ENCODE data around the gene TMEM181. TPM values are rescaled to one million over a fixed set of nuclear protein-coding genes. Genes with fewer than 3 reads are reported as not detected.
A peak's percentile ranks its signal among the peaks of the same experiment; 100 is the strongest.

The TMEM181 gene
- total and polyA plus RNA-seq, 8 donors, result 14.1 to 32.8 (median 23.1) TPM

GRCh38 chr6:158548418-158549161, 11.3 kb upstream of the TMEM181 start:
- ATAC-seq (peak in 3 of 4 donors; percentile 46 to 72 (median 55)), DNase-seq (peak in 1 of 6 donors; percentile 8)
- intact Hi-C loops (cut with DNase I), result no loop called here

GRCh38 chr6:158552055-158552795, 7.7 kb upstream of the TMEM181 start:
- intact Hi-C loops (cut with DNase I), result no loop called here
- TF ChIP-seq CTCF (IDR thresholded peaks at IDR 0.05), result no peak
- Histone ChIP-seq H3K27me3 (no peaks in the 10 kb centered on the region), H3K4me1 (peaks cover 9 to 14% (median 11%) of the 10 kb centered on the region in 3 donors), H3K27ac (no peak overlapping the region), H3K9me3 (no peaks in the 10 kb centered on the region), H3K36me3 (no peaks in the 10 kb centered on the region), H3K4me3 (no peak overlapping the region)
- FAIRE-seq, result no peak
- DNase-seq, result no peak
- no peak for ATAC-seq
- WGBS, 2 donors, result 64 to 67% methylated on average over 6 of the region's 6 CpGs

More at GRCh38 chr6:158548418-158549161, 11.3 kb upstream of the TMEM181 start:
- no peak for FAIRE-seq
- Histone ChIP-seq H3K9me3 (no peaks in the 10 kb centered on the region), H3K4me3 (no peak overlapping the region), H3K36me3 (no peaks in the 10 kb centered on the region), H3K27ac (peak overlapping the region in 1 of 4 donors; percentile 67), H3K4me1 (no peaks in the 10 kb centered on the region), H3K27me3 (no peaks in the 10 kb centered on the region)
- no peak for TF ChIP-seq CTCF (IDR thresholded peaks at IDR 0.05)
- WGBS, 2 donors, result 75 to 78% methylated on average over 9 of the region's 9 CpGs

- TF ChIP-seq CTCF (IDR thresholded peaks at IDR 0.05), result no peak
- FAIRE-seq, result no peak
- no peak for ATAC-seq
- Histone ChIP-seq H3K36me3 (no peaks in the 10 kb centered on the region), H3K4me3 (no peak overlapping the region), H3K27ac (no peak overlapping the region), H3K27me3 (no peaks in the 10 kb centered on the region), H3K4me1 (peaks cover 9 to 14% (median 11%) of the 10 kb centered on the region in 3 donors), H3K9me3 (no peaks in the 10 kb centered on the region)
- WGBS, 2 donors, result 91 to 94% methylated on average over 5 of the region's 5 CpGs
- DNase-seq, result no peak
- intact Hi-C loops (cut with DNase I), result no loop called here
Observed at GRCh38 chr6:158552796-158553138, 7.1 kb upstream of the TMEM181 start.

- Histone ChIP-seq H3K4me1 (peaks cover 9 to 14% (median 11%) of the 10 kb centered on the region in 3 donors), H3K27ac (peak overlapping the region; percentile 6 to 66 (median 30)), H3K36me3 (no peaks in the 10 kb centered on the region), H3K4me3 (no peak overlapping the region), H3K27me3 (no peaks in the 10 kb centered on the region), H3K9me3 (no peaks in the 10 kb centered on the region)
- intact Hi-C loops (cut with DNase I), result no loop called here
- FAIRE-seq (no peak), DNase-seq (no peak), ATAC-seq (peak; percentile 12 to 45 (median 37))
- 36 to 44% methylated on average over 4 of the region's 4 CpGs for WGBS, 2 donors
- no peak for TF ChIP-seq CTCF (IDR thresholded peaks at IDR 0.05)
Observed at GRCh38 chr6:158554611-158555361, 5.1 kb upstream of the TMEM181 start.
